Measurements from ENCODE around the gene MAGI1. TPM values are rescaled to one million over a fixed set of nuclear protein-coding genes. Genes with fewer than 3 reads are reported as not detected.

MAGI1 gene
- polyA plus RNA-seq, 3 donors, result not detected

DNA sequence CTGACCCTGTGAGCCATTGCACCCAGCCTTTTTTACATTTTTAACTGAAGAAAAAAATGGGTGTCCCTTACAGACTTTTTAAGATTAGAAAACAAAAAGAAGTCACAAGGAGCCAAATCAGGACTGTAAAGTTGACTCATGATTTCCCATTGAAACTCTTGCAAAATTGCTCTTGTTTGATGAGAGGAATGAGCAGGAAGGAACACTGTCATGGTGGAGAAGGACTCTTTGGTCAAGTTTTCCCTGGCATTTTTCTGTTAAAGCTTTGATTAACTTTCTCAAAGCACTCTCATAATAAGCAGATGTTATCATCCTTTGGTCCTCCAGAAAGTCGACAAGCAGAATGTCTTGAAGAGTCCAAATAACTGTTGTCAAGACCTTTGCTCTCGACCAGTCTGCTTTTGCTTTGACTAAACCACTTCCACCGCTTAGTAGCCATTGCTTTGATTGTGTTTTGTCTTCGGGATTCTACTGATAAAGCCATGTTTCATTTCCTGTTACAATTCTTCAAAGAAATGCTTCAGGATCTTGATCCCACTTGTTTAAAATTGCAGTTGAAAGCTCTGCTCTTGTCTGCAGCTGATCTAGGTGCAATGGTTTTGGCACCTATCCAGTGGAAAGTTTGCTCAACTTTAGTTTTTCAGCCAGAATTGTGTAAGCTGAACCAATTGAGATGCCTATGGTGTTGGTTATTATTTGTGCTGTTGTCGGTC is 369.4 kb downstream of the MAGI1 start:
- no peaks in the 10 kb centered on the region for H4K20me1 ChIP-seq (ENCODE audit: insufficient read depth, low read length)

DNA sequence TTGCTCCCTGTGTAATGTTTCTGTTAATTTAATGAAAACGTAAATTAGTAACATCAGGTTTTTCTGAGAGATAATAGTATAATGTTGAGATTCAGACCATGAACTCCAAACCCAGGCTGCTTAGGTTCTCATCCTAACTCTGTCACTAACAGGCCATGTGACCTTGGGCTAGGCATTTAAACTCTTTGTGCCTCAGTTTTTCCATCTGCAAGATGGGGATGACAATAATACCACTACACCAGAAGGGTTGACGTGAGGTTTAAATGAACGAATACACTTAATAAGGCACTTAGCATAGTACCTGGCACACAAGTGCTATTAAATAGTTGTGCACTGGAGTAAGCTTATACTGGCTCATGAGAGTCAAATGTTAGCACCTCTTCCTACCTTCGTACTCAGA is 370.8 kb downstream of the MAGI1 start:
- no peak overlapping the region for H3K4me3 Mint-ChIP-seq
- H3K9me3 ChIP-seq (replicated peaks in 1 of 2; ENCODE audit: control insufficient read depth in 1 of 2, insufficient read depth in 1 of 2, low read length in 2 of 2), result no peaks in the 10 kb centered on the region
- H3K79me2 ChIP-seq (ENCODE audit: insufficient read depth, low read length), result no peaks in the 10 kb centered on the region
- no peaks in the 10 kb centered on the region for H3K36me3 Mint-ChIP-seq
- no peak overlapping the region for H2AFZ ChIP-seq (ENCODE audit: insufficient read depth, low read depth, low read length, poor library complexity, severe bottlenecking)
- H3K4me1 Mint-ChIP-seq, result no peaks in the 10 kb centered on the region
- no peak overlapping the region for H3K4me2 ChIP-seq (replicated peaks; ENCODE audit: extremely low read depth, low read length, poor library complexity, severe bottlenecking)
- H3K9me3 Mint-ChIP-seq, result peaks cover 0 to 2% (median 0%) of the 10 kb centered on the region in 7 donors
- H3K27me3 Mint-ChIP-seq (ENCODE audit: low read depth in 3 of 3), result peaks cover 0 to 2% (median 0%) of the 10 kb centered on the region in 3 donors
- no peaks in the 10 kb centered on the region for H3K27me3 ChIP-seq (ENCODE audit: control insufficient read depth in 2 of 2, insufficient read depth in 2 of 2, low read length in 2 of 2)
- TF ChIP-seq, protein P1, sequence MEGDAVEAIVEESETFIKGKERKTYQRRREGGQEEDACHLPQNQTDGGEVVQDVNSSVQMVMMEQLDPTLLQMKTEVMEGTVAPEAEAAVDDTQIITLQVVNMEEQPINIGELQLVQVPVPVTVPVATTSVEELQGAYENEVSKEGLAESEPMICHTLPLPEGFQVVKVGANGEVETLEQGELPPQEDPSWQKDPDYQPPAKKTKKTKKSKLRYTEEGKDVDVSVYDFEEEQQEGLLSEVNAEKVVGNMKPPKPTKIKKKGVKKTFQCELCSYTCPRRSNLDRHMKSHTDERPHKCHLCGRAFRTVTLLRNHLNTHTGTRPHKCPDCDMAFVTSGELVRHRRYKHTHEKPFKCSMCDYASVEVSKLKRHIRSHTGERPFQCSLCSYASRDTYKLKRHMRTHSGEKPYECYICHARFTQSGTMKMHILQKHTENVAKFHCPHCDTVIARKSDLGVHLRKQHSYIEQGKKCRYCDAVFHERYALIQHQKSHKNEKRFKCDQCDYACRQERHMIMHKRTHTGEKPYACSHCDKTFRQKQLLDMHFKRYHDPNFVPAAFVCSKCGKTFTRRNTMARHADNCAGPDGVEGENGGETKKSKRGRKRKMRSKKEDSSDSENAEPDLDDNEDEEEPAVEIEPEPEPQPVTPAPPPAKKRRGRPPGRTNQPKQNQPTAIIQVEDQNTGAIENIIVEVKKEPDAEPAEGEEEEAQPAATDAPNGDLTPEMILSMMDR (IDR thresholded peaks at IDR 0.05), result no peak
- H3K4me1 ChIP-seq (ENCODE audit: control insufficient read depth in 1 of 2, insufficient read depth in 2 of 2, low read length in 2 of 2), result no peaks in the 10 kb centered on the region
- intact Hi-C loops (cut with micrococcal nuclease), result no loop called here
- WGBS (ENCODE audit: insufficient coverage), result no CpG with 5 or more reads among the region's 4 CpGs
- no peaks in the 10 kb centered on the region for H3K36me3 ChIP-seq (replicated peaks in 1 of 2; ENCODE audit: control insufficient read depth in 1 of 2, insufficient read depth in 2 of 2, low read length in 2 of 2)
- DNase-seq, result no peak
- H3K27ac Mint-ChIP-seq, result no peak overlapping the region
- no peak overlapping the region for H3K27ac ChIP-seq (ENCODE audit: low read depth in 1 of 2, low read length in 2 of 2)
- no peak overlapping the region for H3K9ac ChIP-seq (ENCODE audit: insufficient read depth, low read length, poor library complexity, severe bottlenecking)
- H4K20me1 ChIP-seq (ENCODE audit: insufficient read depth, low read length), result no peaks in the 10 kb centered on the region
- no peak overlapping the region for H3K4me3 ChIP-seq (replicated peaks in 1 of 3; ENCODE audit: low read depth in 2 of 3, low read length in 3 of 3)

More for the DNA sequence above, 369.4 kb downstream of the MAGI1 start:
- TF ChIP-seq, protein P1 (IDR thresholded peaks at IDR 0.05), result no peak
- no peaks in the 10 kb centered on the region for H3K9me3 ChIP-seq (replicated peaks in 1 of 2; ENCODE audit: control insufficient read depth in 1 of 2, insufficient read depth in 1 of 2, low read length in 2 of 2)
- no peak overlapping the region for H3K27ac ChIP-seq (ENCODE audit: low read depth in 1 of 2, low read length in 2 of 2)
- no peaks in the 10 kb centered on the region for H3K27me3 ChIP-seq (ENCODE audit: control insufficient read depth in 2 of 2, insufficient read depth in 2 of 2, low read length in 2 of 2)
- Mint-ChIP-seq H3K36me3 (no peaks in the 10 kb centered on the region), H3K9me3 (peaks cover 0 to 2% (median 0%) of the 10 kb centered on the region in 7 donors), H3K4me1 (no peaks in the 10 kb centered on the region), H3K27me3 (ENCODE audit: low read depth in 3 of 3) (peaks cover 0 to 2% (median 0%) of the 10 kb centered on the region in 3 donors), H3K27ac (no peak overlapping the region), H3K4me3 (no peak overlapping the region)
- DNase-seq, result no peak
- H3K79me2 ChIP-seq (ENCODE audit: insufficient read depth, low read length), result no peaks in the 10 kb centered on the region
- no peaks in the 10 kb centered on the region for H3K36me3 ChIP-seq (replicated peaks in 1 of 2; ENCODE audit: control insufficient read depth in 1 of 2, insufficient read depth in 2 of 2, low read length in 2 of 2)
- WGBS (ENCODE audit: insufficient coverage), result 73% methylated on average over 3 of the region's 5 CpGs
- no peak overlapping the region for H3K9ac ChIP-seq (ENCODE audit: insufficient read depth, low read length, poor library complexity, severe bottlenecking)
- H3K4me3 ChIP-seq (replicated peaks in 1 of 3; ENCODE audit: low read depth in 2 of 3, low read length in 3 of 3), result no peak overlapping the region
- intact Hi-C loops (cut with micrococcal nuclease), result no loop called here
- H3K4me1 ChIP-seq (ENCODE audit: control insufficient read depth in 1 of 2, insufficient read depth in 2 of 2, low read length in 2 of 2), result no peaks in the 10 kb centered on the region
- no peak overlapping the region for H3K4me2 ChIP-seq (replicated peaks; ENCODE audit: extremely low read depth, low read length, poor library complexity, severe bottlenecking)
- no peak overlapping the region for H2AFZ ChIP-seq (ENCODE audit: insufficient read depth, low read depth, low read length, poor library complexity, severe bottlenecking)

All from CD14-positive monocyte (primary cell).